CD4-positive, alpha-beta T cell treated with Interleukin-1 beta for 1 hour (primary cell): ENCODE results near the gene GPRIN1.
A peak's percentile ranks its signal among the peaks of the same experiment; 100 is the strongest.
"Not testable (repeated sequence)": the region's sequence is repeated elsewhere in the genome, so short reads cannot be mapped to it uniquely, and the experiment has no call there.

Experiments used
- DNase-seq, 2 donors: peaks; one replicate each; pipeline ENCODE4 v3.0.0-alpha.2; 2020 to 2022

Gene GPRIN1

GRCh38 chr5:176564002-176564401, 46.0 kb downstream of the GPRIN1 start:
- no peak for DNase-seq

GRCh38 chr5:176562189-176562588, 47.8 kb downstream of the GPRIN1 start:
- DNase-seq: no peak

GRCh38 chr5:176561259-176561658, 48.7 kb downstream of the GPRIN1 start:
- DNase-seq: no peak

GRCh38 chr5:176560364-176560763, 49.6 kb downstream of the GPRIN1 start:
- DNase-seq: no peak

- DNase-seq: peak; percentile 45 to 55
These were observed 50.3 kb downstream of the GPRIN1 start for GRCh38 chr5:176559683-176560082.

GRCh38 chr5:176557846-176558245, 52.1 kb downstream of the GPRIN1 start:
- DNase-seq: no peak

- no peak for DNase-seq
These were observed 56.5 kb downstream of the GPRIN1 start for GRCh38 chr5:176553260-176554085.

GRCh38 chr5:176552332-176552869, 57.6 kb downstream of the GPRIN1 start:
- DNase-seq: no peak

- not testable (repeated sequence) for DNase-seq
These were observed 59.0 kb downstream of the GPRIN1 start for GRCh38 chr5:176550937-176551336.

GRCh38 chr5:176550275-176550831, 59.6 kb downstream of the GPRIN1 start:
- no peak for DNase-seq

GRCh38 chr5:176549871-176550270, 60.1 kb downstream of the GPRIN1 start:
- DNase-seq: no peak

GRCh38 chr5:176548967-176549444, 61.0 kb downstream of the GPRIN1 start, which contains the start of gene CDHR2:
Gene CDHR2 (plus strand): TSS chr5:176549342. CDS start chr5:176565353, 16,011 bp downstream.
- no peak for DNase-seq

GRCh38 chr5:176547802-176548201, 62.2 kb downstream of the GPRIN1 start:
- DNase-seq: peak in 1 of 2 donors; percentile 49
